Measurements from ENCODE around the gene IRF2. TPM values are rescaled to one million over a fixed set of nuclear protein-coding genes. Genes with fewer than 3 reads are reported as not detected.

The IRF2 gene
- total RNA-seq, 2 experiments from 2014 or later: 59.7 to 65.3 TPM

DNA sequence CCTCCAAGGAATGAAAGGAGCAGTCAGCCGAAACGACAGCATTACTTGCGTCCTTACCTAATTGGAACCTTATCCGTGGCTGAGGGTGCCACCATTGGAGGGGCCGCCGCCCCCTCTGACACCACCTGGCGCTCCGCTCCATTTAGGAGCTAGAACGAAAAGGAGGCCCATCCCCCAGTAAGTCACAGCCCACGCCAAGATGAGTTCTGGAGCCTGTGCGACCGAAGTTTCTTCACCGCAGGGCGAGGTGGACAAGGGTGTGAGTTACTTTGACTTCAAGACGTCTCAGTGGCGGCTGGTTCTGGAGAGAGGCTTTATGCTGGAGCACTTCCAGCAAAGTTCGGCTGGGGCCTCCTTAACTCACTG, 729 bp upstream of the IRF2 start:
- H3K9me3 Mint-ChIP-seq (ENCODE audit: insufficient read depth): no peaks in the 10 kb centered on the region
- H3K27ac Mint-ChIP-seq: peak overlapping the region; percentile 99
- peak overlapping the region; percentile 99 for H3K4me3 Mint-ChIP-seq
- DNase-seq: peak; percentile 64
- no peaks in the 10 kb centered on the region for H3K27me3 Mint-ChIP-seq (ENCODE audit: low read depth)
- peaks cover 46% of the 10 kb centered on the region for H3K36me3 Mint-ChIP-seq (ENCODE audit: low read depth)
- POLR2A ChIA-PET: interaction anchor here (0.6 to 3.9 kb wide), 38 partner anchors 9 to 259 kb away, joined by 3 to 129 read pairs (median 6); partner anchors contain the start of genes CASP3, CENPU and PRIMPOL
- peaks cover 55% of the 10 kb centered on the region for H3K4me1 Mint-ChIP-seq (ENCODE audit: low read depth)
- peak; percentile 22 for ATAC-seq
- CTCF ChIA-PET: interaction anchor here (0.7 to 3.6 kb wide), 9 partner anchors 31 to 211 kb away, joined by 3 to 15 read pairs (median 4); no protein-coding TSS in a partner anchor

DNA sequence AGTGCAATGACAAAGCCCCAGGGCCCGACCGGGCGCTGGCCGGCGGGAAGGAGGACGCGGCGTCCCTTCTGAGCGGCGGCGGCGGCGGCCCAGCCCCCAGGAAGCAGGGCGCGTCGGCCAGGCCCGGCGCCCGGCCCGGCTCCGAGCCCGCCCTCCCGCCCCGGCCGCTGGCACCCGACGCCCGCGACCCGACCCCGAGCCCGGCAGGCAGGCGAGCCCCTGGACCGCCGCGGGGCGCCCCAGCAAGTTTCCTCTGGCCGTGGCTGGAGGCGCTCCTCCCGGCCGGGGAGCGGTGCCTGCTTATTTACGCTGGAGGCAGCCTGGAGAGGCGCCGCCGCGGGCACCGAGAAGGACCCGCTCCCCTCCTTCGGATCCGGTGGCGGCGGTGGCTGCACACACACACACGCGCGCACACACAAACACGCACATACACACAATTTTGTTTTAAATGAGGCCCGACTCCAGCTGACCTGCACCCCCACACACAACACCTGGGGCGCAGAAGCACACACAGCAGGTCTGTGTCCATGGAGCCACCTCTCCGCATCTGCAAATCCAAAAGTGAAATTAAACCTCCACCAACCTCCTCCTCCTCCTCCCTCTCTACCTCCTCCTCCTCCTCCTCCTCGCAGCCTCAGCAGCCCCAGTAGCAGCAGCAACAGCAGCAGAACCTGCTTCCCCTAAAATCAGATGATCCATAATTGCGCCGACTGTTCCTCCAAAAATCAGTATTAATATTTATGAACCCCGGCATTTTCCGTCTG, 669 bp downstream of the IRF2 start:
- POLR2A ChIA-PET: interaction anchor here (0.6 to 3.9 kb wide), 44 partner anchors 8 to 968 kb away, joined by 3 to 129 read pairs (median 5); partner anchors contain the start of genes CASP3, CENPU and PRIMPOL
- Mint-ChIP-seq H3K9me3 (ENCODE audit: insufficient read depth) (no peaks in the 10 kb centered on the region), H3K4me1 (ENCODE audit: low read depth) (peaks cover 53% of the 10 kb centered on the region), H3K4me3 (peak overlapping the region; percentile 99), H3K27me3 (ENCODE audit: low read depth) (no peaks in the 10 kb centered on the region), H3K36me3 (ENCODE audit: low read depth) (peaks cover 49% of the 10 kb centered on the region), H3K27ac (peak overlapping the region; percentile 99)
- ATAC-seq: peak; percentile 34
- CTCF ChIA-PET: interaction anchor here (0.7 to 3.6 kb wide), 11 partner anchors 14 to 209 kb away, joined by 3 to 15 read pairs (median 4); no protein-coding TSS in a partner anchor
- DNase-seq: peak; percentile 69

DNA sequence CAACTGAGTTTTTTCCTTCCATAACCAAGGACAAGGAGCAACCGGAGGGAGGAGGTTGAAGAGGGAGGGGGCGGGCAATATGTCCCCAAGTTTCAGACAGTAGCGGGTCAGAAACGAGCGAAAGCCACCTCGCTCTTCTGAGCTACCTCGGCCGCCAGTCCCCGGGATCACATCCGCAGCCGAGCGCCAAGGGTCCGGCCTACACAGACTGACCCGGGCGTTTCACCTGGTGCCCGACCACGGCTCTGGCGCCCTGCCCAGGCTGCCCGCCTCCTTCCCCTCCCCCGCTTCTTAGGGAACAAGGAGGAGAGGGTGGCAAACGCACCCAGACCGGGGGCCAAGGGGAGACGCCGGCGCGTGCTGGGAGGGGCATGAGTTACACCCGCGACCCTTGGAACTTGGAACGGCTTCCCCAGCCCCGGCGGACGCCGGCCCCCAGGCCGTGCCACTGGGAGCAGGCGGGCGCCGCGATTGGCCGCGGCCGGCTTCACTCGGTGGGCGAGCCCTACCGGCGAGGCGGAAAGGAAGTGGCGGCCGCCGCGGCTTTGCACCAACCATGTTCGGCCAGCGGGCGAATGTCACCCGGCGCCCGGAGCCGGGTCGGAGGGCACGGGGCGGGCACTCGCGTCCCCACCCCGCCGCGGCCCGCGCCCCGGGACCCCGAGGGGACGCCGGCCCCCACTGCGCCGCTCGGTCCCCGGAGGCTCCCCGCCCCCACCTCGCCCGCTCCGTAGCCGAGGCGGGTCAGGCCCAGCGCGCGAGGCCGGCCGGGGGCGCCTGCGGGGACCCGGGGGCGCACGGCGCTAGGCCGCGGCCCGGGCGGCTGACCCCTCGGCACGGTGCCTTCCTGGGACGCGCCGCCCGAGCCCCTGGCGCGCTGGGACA, 1.5 kb downstream of the IRF2 start:
- ChIA-PET POLR2A (interaction anchor here (0.6 to 3.9 kb wide), 11 partner anchors 11 to 236 kb away, joined by 3 to 129 read pairs (median 4); no protein-coding TSS in a partner anchor), CTCF (interaction anchor here (1.0 kb wide), 2 partner anchors 62 to 209 kb away, joined by 3 to 4 read pairs; no protein-coding TSS in a partner anchor)
- H3K27me3 Mint-ChIP-seq (ENCODE audit: low read depth): no peaks in the 10 kb centered on the region
- peak overlapping the region; percentile 86 for H3K4me3 Mint-ChIP-seq
- H3K9me3 Mint-ChIP-seq (ENCODE audit: insufficient read depth): no peaks in the 10 kb centered on the region
- peak; percentile 39 for ATAC-seq
- H3K4me1 Mint-ChIP-seq (ENCODE audit: low read depth): peaks cover 53% of the 10 kb centered on the region
- H3K36me3 Mint-ChIP-seq (ENCODE audit: low read depth): peaks cover 46% of the 10 kb centered on the region
- peak; percentile 69 for DNase-seq
- H3K27ac Mint-ChIP-seq: peak overlapping the region; percentile 88

DNA sequence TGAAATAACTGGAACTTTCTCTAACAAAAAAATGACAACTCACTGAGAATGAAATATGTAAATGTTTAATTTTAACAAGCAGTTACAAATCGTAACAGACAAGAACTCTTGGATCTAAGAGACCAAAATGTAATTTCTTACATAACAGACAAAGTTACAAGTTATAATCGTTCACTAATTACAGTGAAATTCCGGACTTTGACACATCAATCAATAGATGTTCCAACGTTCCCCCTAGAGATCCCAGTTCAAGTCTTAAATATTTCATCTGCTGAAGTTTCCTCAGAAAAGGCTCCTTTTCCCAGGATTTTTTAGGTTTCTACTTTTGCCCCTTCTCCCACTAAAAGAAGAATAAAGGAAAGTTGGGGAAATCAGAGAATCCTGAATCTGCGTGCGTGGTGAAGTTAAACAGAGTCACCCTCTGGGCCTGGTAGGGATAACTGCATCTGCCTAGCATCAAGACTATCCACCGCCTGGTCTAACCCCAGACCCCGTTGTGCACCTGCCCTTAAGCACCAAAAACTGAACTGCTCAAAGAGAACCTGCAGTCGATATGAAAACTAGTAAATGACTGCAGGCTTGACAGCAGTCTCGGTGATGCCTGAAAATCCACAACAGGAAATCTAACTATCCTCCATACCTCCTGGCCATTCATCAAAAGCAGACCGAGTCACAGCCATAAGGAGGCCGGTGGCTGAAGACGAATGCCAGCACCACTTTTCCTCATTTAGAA, 2.3 kb downstream of the IRF2 start:
- H3K9me3 Mint-ChIP-seq (ENCODE audit: insufficient read depth): no peaks in the 10 kb centered on the region
- H3K27me3 Mint-ChIP-seq (ENCODE audit: low read depth): no peaks in the 10 kb centered on the region
- POLR2A ChIA-PET: interaction anchor here (0.6 to 1.0 kb wide), 5 partner anchors 10 to 205 kb away, joined by 3 to 4 read pairs (median 3); no protein-coding TSS in a partner anchor
- peak overlapping the region; percentile 86 for H3K4me3 Mint-ChIP-seq
- peak; percentile 45 for DNase-seq
- H3K4me1 Mint-ChIP-seq (ENCODE audit: low read depth): peaks cover 54% of the 10 kb centered on the region
- CTCF ChIA-PET: interaction anchor here (1.0 kb wide), 2 partner anchors 63 to 208 kb away, joined by 3 to 4 read pairs; no protein-coding TSS in a partner anchor
- H3K36me3 Mint-ChIP-seq (ENCODE audit: low read depth): peaks cover 48% of the 10 kb centered on the region
- ATAC-seq: no peak
- peak overlapping the region; percentile 88 for H3K27ac Mint-ChIP-seq

DNA sequence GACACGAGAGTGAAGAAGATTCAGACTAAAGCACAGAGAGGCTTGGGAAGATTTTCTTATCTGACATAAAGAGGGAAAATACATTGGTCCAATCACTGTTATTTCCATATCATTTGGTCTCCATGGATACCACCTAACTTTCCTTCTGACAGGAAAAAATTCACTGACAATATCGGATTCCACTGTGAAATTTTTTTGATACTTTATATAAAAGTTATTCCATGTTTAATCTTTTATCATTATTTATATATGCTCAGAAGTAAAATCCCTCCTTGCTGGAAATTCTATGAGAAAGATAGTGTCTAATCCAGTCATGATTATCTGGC, 3.6 kb downstream of the IRF2 start:
- H3K4me1 Mint-ChIP-seq (ENCODE audit: low read depth): peaks cover 44% of the 10 kb centered on the region
- POLR2A ChIA-PET: no interaction called here
- H3K4me3 Mint-ChIP-seq: no peak overlapping the region
- no peak overlapping the region for H3K27ac Mint-ChIP-seq
- H3K9me3 Mint-ChIP-seq (ENCODE audit: insufficient read depth): no peaks in the 10 kb centered on the region
- DNase-seq (no peak), ATAC-seq (no peak)
- H3K36me3 Mint-ChIP-seq (ENCODE audit: low read depth): peaks cover 40% of the 10 kb centered on the region
- CTCF ChIA-PET: no interaction called here
- no peaks in the 10 kb centered on the region for H3K27me3 Mint-ChIP-seq (ENCODE audit: low read depth)

DNA sequence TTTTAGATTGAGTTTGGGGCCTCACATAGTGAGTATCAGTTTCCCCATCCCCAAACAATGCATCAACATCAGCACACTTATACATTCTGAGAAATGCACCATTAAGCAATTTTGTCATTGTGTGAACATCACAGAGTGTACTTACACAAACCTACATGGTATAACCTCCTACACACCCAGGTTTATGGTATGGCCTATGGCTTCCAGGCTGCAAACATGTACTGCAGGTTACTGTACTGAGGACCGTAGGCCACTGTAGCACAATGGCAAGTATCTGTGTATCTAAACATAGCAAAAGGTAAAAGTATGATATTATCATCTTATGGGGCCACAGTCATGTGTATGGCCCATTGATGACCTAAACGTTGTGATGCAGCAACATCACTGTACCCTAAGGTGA, 7.7 kb downstream of the IRF2 start:
- Mint-ChIP-seq H3K4me1 (ENCODE audit: low read depth) (peaks cover 34% of the 10 kb centered on the region), H3K27me3 (ENCODE audit: low read depth) (no peaks in the 10 kb centered on the region), H3K4me3 (no peak overlapping the region), H3K36me3 (ENCODE audit: low read depth) (peaks cover 43% of the 10 kb centered on the region), H3K9me3 (ENCODE audit: insufficient read depth) (no peaks in the 10 kb centered on the region), H3K27ac (no peak overlapping the region)
- ATAC-seq (no peak), DNase-seq (no peak)
- ChIA-PET CTCF (no interaction called here), POLR2A (no interaction called here)

DNA sequence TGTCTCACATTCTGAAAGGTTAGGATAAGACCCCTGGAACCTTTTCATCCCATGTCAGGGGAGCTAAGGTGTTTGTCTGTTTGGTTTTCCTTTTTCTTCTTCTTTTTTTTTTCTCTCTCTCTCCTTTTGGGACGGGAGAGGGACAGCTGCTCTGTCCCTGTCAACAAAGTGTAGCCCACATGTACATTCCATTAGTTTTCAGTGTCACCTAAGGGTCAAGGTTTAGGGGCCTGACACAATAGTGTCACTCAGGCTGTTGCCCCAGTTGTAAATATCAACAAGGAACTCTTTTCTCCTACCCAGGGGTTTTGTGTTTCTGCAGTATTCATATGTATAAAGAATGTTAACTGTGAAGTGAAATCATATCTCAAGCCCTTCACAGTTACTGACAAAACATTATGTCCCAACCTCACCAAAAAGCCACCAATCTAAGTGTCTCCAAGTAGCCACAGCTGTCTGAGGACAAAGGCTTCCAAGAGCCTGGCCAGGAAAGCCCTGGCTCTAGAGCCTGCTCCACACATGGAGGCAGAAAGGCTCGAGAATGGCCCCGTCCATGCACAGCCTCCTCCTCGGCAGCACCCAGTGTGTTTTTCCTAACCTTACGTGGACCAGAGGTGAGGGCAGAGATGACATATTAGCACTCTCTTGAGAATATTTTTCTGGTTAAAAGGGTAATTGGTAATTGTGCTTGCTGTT, 9.4 kb downstream of the IRF2 start:
- Mint-ChIP-seq H3K27me3 (ENCODE audit: low read depth) (no peaks in the 10 kb centered on the region), H3K36me3 (ENCODE audit: low read depth) (peaks cover 41% of the 10 kb centered on the region), H3K27ac (no peak overlapping the region), H3K9me3 (ENCODE audit: insufficient read depth) (no peaks in the 10 kb centered on the region), H3K4me3 (no peak overlapping the region), H3K4me1 (ENCODE audit: low read depth) (peaks cover 41% of the 10 kb centered on the region)
- CTCF ChIA-PET: interaction anchor here (1.6 to 5.0 kb wide), 2 partner anchors 85 to 201 kb away, joined by 3 to 16 read pairs; no protein-coding TSS in a partner anchor
- ATAC-seq (no peak), DNase-seq (no peak)
- POLR2A ChIA-PET: interaction anchor here (1.2 kb wide), 1 partner anchor 9 kb away, joined by 4 read pairs; the partner anchor contains the start of gene IRF2

DNA sequence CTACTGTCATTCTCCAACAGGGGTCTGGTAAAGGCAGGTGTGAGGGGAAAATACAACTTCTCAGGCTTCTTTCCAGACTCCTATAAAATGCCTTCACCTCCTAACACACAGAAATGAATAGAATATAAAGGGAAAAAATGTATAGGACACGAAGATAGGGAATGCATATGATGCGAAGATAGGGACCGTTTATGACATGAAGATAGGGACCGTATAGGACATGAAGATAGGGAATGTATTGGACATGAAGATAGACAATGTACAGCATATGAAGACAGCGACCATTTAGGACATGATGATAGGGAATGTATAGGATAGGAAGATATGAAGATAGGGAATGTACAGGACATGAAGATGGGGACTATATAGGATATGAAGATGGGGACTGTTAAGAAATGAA, 10.5 kb downstream of the IRF2 start:
- H3K27ac Mint-ChIP-seq: no peak overlapping the region
- H3K27me3 Mint-ChIP-seq (ENCODE audit: low read depth): no peaks in the 10 kb centered on the region
- DNase-seq (no peak), ATAC-seq (no peak)
- ChIA-PET CTCF (interaction anchor here (5.0 kb wide), 1 partner anchor 200 kb away, joined by 16 read pairs; no protein-coding TSS in a partner anchor), POLR2A (no interaction called here)
- H3K36me3 Mint-ChIP-seq (ENCODE audit: low read depth): peaks cover 42% of the 10 kb centered on the region
- no peak overlapping the region for H3K4me3 Mint-ChIP-seq
- H3K9me3 Mint-ChIP-seq (ENCODE audit: insufficient read depth): no peaks in the 10 kb centered on the region
- peaks cover 44% of the 10 kb centered on the region for H3K4me1 Mint-ChIP-seq (ENCODE audit: low read depth)

DNA sequence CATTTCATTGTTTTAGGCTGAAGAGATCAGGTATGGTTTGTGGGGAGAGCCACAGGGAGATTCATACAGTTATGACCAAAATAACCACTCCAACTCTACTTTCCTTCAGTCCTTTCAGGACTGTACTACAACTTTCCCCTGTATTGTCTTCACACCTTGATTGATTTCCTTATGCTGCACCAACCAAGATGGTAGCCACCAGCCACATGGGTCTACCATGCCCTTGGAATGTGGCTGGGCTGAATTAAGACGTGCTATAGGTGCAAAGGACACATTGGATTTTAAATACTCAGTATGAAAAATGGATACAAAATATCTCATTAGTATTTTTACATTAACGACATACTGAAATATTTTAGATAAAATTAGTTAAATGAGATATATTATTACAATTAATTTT, 11.2 kb downstream of the IRF2 start:
- POLR2A ChIA-PET: interaction anchor here (1.5 kb wide), 1 partner anchor 11 kb away, joined by 3 read pairs; the partner anchor contains the start of gene IRF2
- Mint-ChIP-seq H3K4me1 (ENCODE audit: low read depth) (peaks cover 48% of the 10 kb centered on the region), H3K27me3 (ENCODE audit: low read depth) (no peaks in the 10 kb centered on the region), H3K4me3 (no peak overlapping the region), H3K27ac (no peak overlapping the region), H3K9me3 (ENCODE audit: insufficient read depth) (no peaks in the 10 kb centered on the region), H3K36me3 (ENCODE audit: low read depth) (peaks cover 46% of the 10 kb centered on the region)
- ATAC-seq (no peak), DNase-seq (no peak)
- CTCF ChIA-PET: interaction anchor here (5.0 kb wide), 1 partner anchor 200 kb away, joined by 16 read pairs; no protein-coding TSS in a partner anchor

DNA sequence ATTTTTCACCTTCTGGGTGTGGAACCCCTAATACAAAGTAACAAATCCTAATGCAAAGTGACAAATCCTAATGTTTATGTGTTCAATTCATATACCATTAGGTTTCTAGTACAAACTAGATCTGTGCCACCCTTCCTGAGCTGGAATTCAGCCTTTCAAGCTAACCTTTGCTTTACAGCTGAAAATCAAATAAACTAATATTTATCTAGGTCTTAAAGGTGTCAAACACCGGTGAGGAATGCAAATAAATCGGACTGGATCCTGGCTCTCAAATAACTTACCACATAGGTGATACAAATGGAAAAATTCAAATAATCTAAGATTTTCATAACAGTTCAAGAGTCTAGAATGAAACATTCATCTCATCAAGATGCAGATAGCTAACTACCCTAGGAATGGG, 11.6 kb downstream of the IRF2 start:
- Mint-ChIP-seq H3K4me3 (no peak overlapping the region), H3K4me1 (ENCODE audit: low read depth) (peaks cover 50% of the 10 kb centered on the region), H3K27ac (no peak overlapping the region), H3K27me3 (ENCODE audit: low read depth) (no peaks in the 10 kb centered on the region), H3K36me3 (ENCODE audit: low read depth) (peaks cover 47% of the 10 kb centered on the region), H3K9me3 (ENCODE audit: insufficient read depth) (no peaks in the 10 kb centered on the region)
- DNase-seq (no peak), ATAC-seq (no peak)
- POLR2A ChIA-PET: interaction anchor here (0.9 to 1.5 kb wide), 2 partner anchors 12 to 75 kb away, joined by 3 read pairs; partner anchors contain the start of gene IRF2
- CTCF ChIA-PET: interaction anchor here (5.0 kb wide), 1 partner anchor 199 kb away, joined by 16 read pairs; no protein-coding TSS in a partner anchor

All from activated CD8-positive, alpha-beta T cell treated with anti-CD3 and anti-CD28 coated beads, Interleukin-2, amount 10 ng/mL, durations not matched to agents 7 days and 5 days (primary cell).